HepG2 (cell line): ENCODE measurements around the gene GRM1.

ENCODE experiments used
- CEBPB ChIP-seq: IDR thresholded peaks from 2 replicates; pipeline ENCODE4 v1.6.1; 2011; ENCODE audit warnings: low read depth, low read length, improper control_type of control experiment, borderline replicate concordance
- EZH2 ChIP-seq: conservative IDR thresholded peaks from 2 replicates; pipeline ENCODE4 v1.6.1; 2012; ENCODE audit warnings: mild to moderate bottlenecking, low read depth, low read length, moderate library complexity
- GATAD1 ChIP-seq: IDR thresholded peaks from 2 replicates; pipeline ENCODE4 v1.6.1; 2016; ENCODE audit warnings: missing genetic modification reagents, missing compliant biosample characterization
- MTA3 ChIP-seq: sonication (generic); formaldehyde crosslinking; IDR thresholded peaks from 2 replicates; pipeline ENCODE4 v1.4.0; 2020; ENCODE audit warnings: missing genetic modification reagents
- POLR2AphosphoS5 ChIP-seq: IDR thresholded peaks from 2 replicates; pipeline ENCODE4 v1.6.1; 2012; ENCODE audit warnings: low read depth, low read length
- TBP ChIP-seq: sonication (generic); formaldehyde crosslinking; IDR thresholded peaks from 2 replicates; pipeline ENCODE4 v1.5.0; 2020; ENCODE audit warnings: missing genetic modification reagents
- TCF7L2 ChIP-seq: IDR thresholded peaks from 2 replicates; pipeline ENCODE4 v1.6.1; 2011; ENCODE audit warnings: mild to moderate bottlenecking, low read depth, low read length, moderate library complexity
- ZNF256 ChIP-seq: sonication (generic); formaldehyde crosslinking; conservative IDR thresholded peaks from 2 replicates; pipeline ENCODE4 v1.4.0; 2020; ENCODE audit warnings: missing genetic modification reagents
- TF ChIP-seq, protein P1 (sequence below): sonication (generic); formaldehyde crosslinking; IDR thresholded peaks from 2 replicates; pipeline ENCODE4 v1.5.0; 2020; ENCODE audit warnings: mild to moderate bottlenecking, missing genetic modification reagents, moderate library complexity

DNA sequence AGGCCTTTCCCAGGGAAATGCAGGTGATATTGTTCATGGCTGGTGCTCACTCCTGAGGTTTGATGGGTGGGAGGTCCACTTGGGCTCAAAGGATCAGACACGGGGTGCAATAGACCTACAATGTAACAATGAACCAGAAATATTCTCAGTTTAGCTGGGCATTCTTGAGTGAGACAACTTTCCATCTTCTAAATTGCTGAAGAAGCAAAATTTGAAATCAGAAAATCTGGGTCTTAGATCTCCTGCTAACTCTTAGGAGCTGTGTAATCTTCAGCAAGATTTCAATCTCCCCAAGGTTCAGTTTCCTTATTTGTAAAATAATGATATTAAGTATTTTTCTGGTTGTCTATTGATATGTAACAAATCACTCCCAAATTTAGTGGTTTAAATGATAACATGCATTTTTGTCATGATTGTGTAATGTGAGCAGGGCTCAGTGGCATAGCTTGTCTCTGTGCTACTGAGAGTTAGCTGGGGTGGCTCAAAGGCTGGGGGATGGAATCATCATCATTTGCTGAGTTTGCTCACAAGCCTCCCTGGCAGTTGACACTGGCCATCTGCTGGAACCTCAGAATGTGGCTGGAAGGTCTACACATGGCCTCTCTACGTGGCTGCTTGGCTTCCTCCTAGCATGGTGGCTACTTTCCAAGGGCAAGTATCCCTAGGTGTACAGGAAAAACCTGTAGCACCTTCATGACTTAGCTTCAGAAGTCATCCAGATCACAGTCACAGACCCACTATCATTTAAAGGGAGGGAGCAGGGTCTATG, 98.8 kb downstream of the GRM1 start:
- TF ChIP-seq MTA3 (no peak), CEBPB (no peak), GATAD1 (CRISPR knock-in tag) (no peak), POLR2AphosphoS5 (no peak), TCF7L2 (no peak), ZNF256 (CRISPR knock-in tag) (no peak), TBP (CRISPR knock-in tag) (no peak), EZH2 (no peak)
- TF ChIP-seq, protein P1, sequence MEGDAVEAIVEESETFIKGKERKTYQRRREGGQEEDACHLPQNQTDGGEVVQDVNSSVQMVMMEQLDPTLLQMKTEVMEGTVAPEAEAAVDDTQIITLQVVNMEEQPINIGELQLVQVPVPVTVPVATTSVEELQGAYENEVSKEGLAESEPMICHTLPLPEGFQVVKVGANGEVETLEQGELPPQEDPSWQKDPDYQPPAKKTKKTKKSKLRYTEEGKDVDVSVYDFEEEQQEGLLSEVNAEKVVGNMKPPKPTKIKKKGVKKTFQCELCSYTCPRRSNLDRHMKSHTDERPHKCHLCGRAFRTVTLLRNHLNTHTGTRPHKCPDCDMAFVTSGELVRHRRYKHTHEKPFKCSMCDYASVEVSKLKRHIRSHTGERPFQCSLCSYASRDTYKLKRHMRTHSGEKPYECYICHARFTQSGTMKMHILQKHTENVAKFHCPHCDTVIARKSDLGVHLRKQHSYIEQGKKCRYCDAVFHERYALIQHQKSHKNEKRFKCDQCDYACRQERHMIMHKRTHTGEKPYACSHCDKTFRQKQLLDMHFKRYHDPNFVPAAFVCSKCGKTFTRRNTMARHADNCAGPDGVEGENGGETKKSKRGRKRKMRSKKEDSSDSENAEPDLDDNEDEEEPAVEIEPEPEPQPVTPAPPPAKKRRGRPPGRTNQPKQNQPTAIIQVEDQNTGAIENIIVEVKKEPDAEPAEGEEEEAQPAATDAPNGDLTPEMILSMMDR = no peak
